GM12873 (cell line): Measurements from ENCODE around the gene SPATA16.

ENCODE experiments used
- TF ChIP-seq, protein P1 (sequence below): IDR thresholded peaks from 2 replicates; pipeline ENCODE4 v1.5.1; 2012; ENCODE audit warnings: low read depth, mild to moderate bottlenecking, moderate library complexity, low read length, control low read depth; ENCODE audit not compliant: insufficient read depth; ENCODE audit errors: missing control alignments

Gene SPATA16

DNA sequence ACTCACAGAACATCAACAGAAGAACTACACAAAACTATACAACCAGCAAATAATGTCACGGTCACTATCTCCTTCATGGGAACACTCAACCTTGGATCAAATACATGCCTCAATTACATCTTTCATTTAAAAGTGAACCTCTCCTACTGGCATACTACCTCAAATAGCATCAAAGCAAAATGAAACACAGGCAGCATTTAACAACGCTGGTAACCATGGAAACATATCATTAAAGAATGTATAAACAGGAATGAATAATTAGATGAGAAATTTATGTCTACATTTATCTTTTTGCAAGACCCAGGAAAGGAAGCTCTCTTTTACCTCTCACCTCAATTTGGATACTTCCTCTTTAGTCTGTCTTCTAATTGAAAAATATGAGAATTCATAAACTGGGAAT, 172.4 kb downstream of the SPATA16 start:
- TF ChIP-seq, protein P1, sequence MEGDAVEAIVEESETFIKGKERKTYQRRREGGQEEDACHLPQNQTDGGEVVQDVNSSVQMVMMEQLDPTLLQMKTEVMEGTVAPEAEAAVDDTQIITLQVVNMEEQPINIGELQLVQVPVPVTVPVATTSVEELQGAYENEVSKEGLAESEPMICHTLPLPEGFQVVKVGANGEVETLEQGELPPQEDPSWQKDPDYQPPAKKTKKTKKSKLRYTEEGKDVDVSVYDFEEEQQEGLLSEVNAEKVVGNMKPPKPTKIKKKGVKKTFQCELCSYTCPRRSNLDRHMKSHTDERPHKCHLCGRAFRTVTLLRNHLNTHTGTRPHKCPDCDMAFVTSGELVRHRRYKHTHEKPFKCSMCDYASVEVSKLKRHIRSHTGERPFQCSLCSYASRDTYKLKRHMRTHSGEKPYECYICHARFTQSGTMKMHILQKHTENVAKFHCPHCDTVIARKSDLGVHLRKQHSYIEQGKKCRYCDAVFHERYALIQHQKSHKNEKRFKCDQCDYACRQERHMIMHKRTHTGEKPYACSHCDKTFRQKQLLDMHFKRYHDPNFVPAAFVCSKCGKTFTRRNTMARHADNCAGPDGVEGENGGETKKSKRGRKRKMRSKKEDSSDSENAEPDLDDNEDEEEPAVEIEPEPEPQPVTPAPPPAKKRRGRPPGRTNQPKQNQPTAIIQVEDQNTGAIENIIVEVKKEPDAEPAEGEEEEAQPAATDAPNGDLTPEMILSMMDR: no peak

DNA sequence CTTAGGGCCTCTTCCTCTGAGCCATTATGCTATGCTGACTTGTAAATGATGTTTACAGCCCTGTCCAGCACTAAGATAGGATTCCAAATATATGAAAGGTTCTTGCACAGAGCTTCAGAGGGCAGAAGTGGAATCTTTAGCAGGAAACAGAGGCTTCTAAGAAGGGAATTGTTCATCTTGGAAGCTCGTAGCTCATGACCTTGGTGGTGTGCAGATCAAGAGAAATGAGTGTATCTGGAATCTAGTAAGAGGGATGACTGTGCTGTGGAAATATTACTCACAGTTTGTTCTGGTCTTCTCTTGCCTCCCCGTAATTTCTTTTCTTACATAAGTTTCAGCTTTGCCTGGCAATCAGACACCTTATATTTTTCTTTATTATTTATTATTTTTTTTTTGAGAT, 175.8 kb downstream of the SPATA16 start:
- TF ChIP-seq, protein P1: no peak

DNA sequence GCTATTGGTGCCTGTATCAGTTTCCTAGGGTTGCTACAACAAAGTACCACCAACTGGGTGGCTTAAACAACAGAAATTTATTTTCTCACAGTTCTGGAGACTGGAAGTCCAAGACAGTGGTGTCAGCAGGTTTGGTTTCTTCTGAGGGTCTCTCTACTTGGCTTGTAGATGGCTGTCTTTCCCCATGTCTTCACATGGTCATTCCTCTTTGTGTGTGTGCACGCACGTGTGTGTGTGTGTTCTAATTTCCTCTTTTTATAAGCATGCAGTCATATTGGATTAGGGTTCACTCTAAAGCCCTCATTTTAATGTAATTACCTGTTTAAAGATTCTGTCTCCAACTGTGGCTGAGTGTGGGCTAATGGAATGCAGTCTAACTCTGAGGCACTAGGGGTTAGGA, 182.5 kb downstream of the SPATA16 start:
- TF ChIP-seq, protein P1: no peak

DNA sequence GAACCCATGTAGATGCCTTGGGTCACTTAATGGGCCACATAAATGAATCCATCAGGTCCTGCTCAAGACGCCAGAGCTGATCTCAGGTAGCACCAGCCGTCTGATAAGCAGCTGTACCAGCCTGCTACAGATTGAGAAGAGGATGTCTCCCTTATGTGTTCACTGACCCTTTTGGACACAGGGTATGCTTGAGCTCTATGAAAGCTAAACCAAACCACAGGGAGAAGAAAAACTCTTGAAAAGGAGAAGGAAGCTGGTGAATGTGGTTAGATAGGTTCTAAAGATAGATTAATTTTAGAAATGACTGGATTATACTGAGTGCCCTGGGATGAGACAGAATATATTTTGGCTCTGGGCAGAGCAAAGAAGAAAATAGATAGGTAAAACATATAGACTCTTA, 187.5 kb downstream of the SPATA16 start:
- TF ChIP-seq, protein P1: no peak

DNA sequence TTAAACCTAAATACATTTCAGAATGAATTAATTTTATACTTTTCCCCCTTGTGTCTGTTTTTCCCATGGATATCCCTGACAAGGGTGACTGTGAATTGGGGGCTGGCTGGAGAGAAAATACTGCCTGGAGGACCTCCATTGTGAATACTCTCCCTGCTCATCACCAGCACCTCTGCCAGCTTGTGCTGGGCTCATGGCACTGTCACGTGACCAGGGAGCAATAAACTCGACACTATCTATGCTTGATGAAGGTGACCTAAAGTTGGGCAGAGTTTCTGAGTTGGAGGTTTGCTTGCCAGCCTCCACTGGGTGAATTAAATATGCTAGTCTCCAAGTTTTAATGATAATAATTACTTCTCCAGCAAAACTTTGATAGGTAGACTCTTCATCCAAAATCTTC, 189.5 kb downstream of the SPATA16 start:
- TF ChIP-seq, protein P1: no peak

DNA sequence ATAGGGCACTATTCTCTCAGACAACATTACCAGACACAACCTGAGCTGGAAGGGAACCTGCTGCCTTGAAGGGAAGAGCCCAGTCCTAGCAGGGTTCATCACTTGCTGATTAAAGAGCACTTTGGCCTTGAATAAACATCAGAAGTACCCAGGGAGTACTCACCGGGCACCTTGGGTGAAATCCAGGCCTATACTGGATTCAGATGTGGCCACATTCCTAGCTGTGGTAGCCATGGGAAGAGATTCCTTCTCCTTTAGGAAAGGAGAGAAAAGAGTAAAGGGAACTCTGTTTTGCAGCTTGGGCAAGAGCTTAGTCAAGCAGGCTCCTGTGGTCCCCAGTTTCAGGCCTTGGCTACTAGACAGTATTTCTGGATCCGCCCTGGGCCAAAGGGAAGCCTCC, 195.0 kb downstream of the SPATA16 start:
- TF ChIP-seq, protein P1: no peak

DNA sequence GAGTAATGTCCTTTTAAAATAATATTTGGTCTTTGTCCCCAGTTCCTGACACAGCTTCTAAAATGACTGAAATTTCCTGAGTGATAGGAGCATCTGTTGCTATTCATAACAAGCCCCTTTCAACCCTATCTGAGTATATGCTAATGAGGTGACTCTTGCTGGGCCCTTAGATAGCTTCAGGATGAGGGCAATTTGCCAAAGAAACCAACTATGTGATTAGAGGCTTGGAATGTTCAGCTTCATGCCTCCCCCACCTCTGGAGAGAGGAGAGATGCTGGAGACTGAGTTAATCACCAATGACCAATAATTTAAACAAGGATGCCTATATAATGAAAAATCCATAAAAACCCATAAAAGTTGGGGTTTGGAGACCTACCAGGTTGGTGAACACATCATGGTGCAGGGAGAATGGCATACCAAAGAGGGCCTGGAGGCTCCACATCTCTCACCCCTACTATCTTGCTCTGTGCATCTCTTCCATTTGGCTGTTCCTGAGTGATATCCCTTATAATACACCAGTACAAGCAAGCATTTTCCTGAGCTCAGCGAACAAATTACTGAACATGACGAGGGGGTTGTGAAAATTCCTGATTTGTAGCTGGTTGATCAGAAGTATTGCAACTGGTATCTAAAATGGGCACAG, 201.3 kb downstream of the SPATA16 start:
- TF ChIP-seq, protein P1: no peak

DNA sequence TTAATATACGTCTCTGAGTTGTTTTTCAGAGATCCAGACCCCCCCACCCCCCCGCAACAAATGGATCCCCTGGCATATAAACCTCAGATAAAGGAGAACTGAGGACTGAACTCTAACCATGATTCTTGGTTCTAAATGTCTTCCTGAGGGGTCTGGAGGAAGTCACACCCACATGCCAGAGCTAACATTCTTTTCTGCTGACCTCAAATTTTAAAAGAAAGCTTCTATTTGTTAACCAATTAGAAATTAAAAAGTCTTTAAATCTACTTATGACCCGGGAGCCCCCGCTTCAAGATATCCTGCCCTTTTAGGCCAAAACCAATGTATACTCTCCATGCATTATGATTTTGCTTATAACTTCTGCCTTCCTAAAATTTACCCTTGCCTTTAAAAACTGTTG, 202.2 kb downstream of the SPATA16 start:
- TF ChIP-seq, protein P1: no peak
